NT2/D1 (cell line): Measurements from ENCODE around the gene ARFGAP2.
A peak's percentile ranks its signal among the peaks of the same experiment; 100 is the strongest.
"Not testable (repeated sequence)": the region's sequence is repeated elsewhere in the genome, so short reads cannot be mapped to it uniquely, and the experiment has no call there.

Source experiments
- DNase-seq: peaks from one replicate; pipeline ENCODE4 v3.0.0-alpha.2; 2011; ENCODE audit warnings: low read depth, low spot score
- H3K27me3 ChIP-seq: 2 replicates; pipeline ENCODE4 v1.6.0; 2011; ENCODE audit warnings: mild to moderate bottlenecking; ENCODE audit not compliant: insufficient read length, insufficient read depth
- H3K36me3 ChIP-seq: 2 replicates; pipeline ENCODE4 v1.6.1; 2011; ENCODE audit warnings: mild to moderate bottlenecking, low read length, mixed read lengths; ENCODE audit not compliant: insufficient read depth, insufficient read length
- H3K4me1 ChIP-seq: 2 replicates; pipeline ENCODE4 v1.5.1; 2011; ENCODE audit not compliant: insufficient read depth, insufficient read length
- H3K4me3 ChIP-seq: 2 replicates; pipeline ENCODE4 v1.5.1; 2011; ENCODE audit warnings: low read depth; ENCODE audit not compliant: insufficient read length
- H3K9ac ChIP-seq: 2 replicates; pipeline ENCODE4 v1.6.0; 2011; ENCODE audit warnings: low read depth; ENCODE audit not compliant: insufficient read length
- H3K9me3 ChIP-seq: 2 replicates; pipeline ENCODE4 v1.5.1; 2011; ENCODE audit warnings: mild to moderate bottlenecking, low read length; ENCODE audit not compliant: insufficient read depth
- SUZ12 ChIP-seq: IDR thresholded peaks from 2 replicates; pipeline ENCODE4 v1.6.1; 2011; ENCODE audit not compliant: insufficient read length, insufficient read depth; ENCODE audit errors: extremely low read depth
- YY1 ChIP-seq: IDR thresholded peaks from 2 replicates; pipeline ENCODE4 v1.6.1; 2011; ENCODE audit not compliant: insufficient read length, insufficient read depth
- ZNF274 ChIP-seq: IDR thresholded peaks from 2 replicates; pipeline ENCODE4 v1.6.1; 2011; ENCODE audit warnings: mild to moderate bottlenecking, low read depth, low read length

Gene ARFGAP2

DNA sequence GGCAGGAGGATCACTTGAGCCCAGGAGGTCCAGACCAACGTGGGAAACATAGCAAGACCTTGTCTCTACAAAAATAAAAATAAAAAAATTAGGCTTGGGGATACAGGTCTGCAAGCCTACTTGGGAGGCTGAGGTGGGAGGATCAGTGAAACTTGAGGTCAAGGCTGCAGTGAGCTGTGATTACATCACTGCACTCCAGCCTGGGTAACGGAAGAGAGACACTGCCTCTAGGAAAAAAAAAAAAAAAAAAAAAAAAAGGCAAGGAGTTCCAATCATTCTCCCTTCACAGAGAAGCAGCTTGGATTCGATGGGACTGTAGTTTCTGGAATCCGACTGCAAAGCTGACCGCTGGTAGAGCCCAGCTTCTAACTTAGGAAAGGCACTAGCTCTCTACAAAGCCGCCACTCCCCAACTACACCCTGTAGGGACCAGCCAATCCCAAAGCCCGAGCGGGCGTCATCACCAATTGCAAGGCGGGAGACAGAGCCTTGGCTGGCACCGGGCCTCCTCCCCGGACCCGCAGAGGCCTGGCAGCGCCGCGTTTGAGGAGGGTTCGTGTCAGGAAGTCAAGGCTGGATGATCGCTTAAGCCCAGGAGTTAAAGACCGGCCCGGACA, 37.4 kb upstream of the ARFGAP2 start:
- peak overlapping the region; percentile 60 for H3K4me3 ChIP-seq
- peaks cover 20% of the 10 kb centered on the region for H3K36me3 ChIP-seq
- no peak for DNase-seq
- H3K9ac ChIP-seq: peak overlapping the region; percentile 58
- TF ChIP-seq SUZ12 (no peak), ZNF274 (no peak), YY1 (no peak)
- peaks cover 6% of the 10 kb centered on the region for H3K4me1 ChIP-seq
- no peaks in the 10 kb centered on the region for H3K27me3 ChIP-seq
- no peaks in the 10 kb centered on the region; the same call in 1 of the 2 replicates for H3K9me3 ChIP-seq

GRCh38 chr11:47212938-47213337, 36.3 kb upstream of the ARFGAP2 start:
- Histone ChIP-seq H3K4me1 (peaks cover 6% of the 10 kb centered on the region), H3K36me3 (peaks cover 8% of the 10 kb centered on the region), H3K27me3 (no peaks in the 10 kb centered on the region), H3K9me3 (no peaks in the 10 kb centered on the region; the same call in 1 of the 2 replicates), H3K4me3 (no peak overlapping the region), H3K9ac (no peak overlapping the region)
- no peak for TF ChIP-seq SUZ12
- TF ChIP-seq ZNF274: no peak
- TF ChIP-seq YY1: no peak
- no peak for DNase-seq

DNA sequence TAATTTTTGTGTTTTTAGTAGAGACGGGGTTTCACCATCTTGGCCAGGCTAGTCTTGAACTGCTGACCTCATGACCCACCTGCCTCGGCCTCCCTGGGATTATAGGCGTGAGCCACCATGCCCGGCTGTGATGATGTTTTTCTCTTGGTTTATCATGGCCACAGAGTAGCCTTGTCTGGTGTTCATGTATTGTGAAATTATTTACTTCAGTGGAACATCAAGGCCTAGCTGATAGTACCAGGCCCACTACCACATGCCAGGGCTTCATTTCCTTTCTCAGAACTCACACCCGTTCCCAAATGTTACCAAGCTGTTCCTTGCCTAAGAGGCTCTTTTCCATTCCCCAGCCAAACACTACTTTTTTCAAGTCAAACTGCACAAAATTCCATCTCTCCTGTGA, 31.9 kb upstream of the ARFGAP2 start:
- Histone ChIP-seq H3K4me3 (no peak overlapping the region), H3K36me3 (no peaks in the 10 kb centered on the region), H3K27me3 (no peaks in the 10 kb centered on the region), H3K9ac (no peak overlapping the region), H3K9me3 (no peaks in the 10 kb centered on the region; the same call in 1 of the 2 replicates), H3K4me1 (peaks cover 10% of the 10 kb centered on the region)
- no peak for TF ChIP-seq YY1
- TF ChIP-seq SUZ12: no peak
- no peak for TF ChIP-seq ZNF274
- no peak for DNase-seq

GRCh38 chr11:47208008-47208552, 31.4 kb upstream of the ARFGAP2 start:
- H3K9ac ChIP-seq, H3K27me3 ChIP-seq, H3K36me3 ChIP-seq, H3K9me3 ChIP-seq, H3K4me3 ChIP-seq, DNase-seq: not testable (repeated sequence)
- H3K4me1 ChIP-seq: peaks cover 10% of the 10 kb centered on the region

DNA sequence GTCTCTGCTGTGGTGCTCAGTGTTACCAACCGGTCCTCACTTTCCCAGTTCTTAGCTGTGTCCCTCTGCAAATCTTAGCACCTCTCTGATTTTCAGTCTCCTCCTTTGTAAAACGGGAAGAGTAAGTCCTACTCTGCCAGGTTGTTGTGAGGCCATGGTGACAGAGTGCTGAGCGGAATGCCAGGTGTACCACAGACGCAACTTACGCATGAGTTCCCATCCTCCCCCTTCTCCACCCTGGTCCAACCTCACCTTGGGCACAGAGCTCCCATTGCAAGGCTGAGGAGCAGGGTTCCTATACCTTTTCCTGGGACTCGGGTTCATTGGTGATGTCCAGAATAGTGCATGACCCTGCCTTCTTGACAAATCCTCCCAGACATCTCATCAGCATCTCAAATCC, 30.8 kb upstream of the ARFGAP2 start:
- DNase-seq: no peak
- no peak overlapping the region for H3K4me3 ChIP-seq
- H3K4me1 ChIP-seq: peaks cover 6% of the 10 kb centered on the region
- TF ChIP-seq SUZ12 (no peak), YY1 (no peak)
- no peaks in the 10 kb centered on the region for H3K27me3 ChIP-seq
- no peaks in the 10 kb centered on the region; the same call in 1 of the 2 replicates for H3K9me3 ChIP-seq
- no peak overlapping the region for H3K9ac ChIP-seq
- H3K36me3 ChIP-seq: no peaks in the 10 kb centered on the region

DNA sequence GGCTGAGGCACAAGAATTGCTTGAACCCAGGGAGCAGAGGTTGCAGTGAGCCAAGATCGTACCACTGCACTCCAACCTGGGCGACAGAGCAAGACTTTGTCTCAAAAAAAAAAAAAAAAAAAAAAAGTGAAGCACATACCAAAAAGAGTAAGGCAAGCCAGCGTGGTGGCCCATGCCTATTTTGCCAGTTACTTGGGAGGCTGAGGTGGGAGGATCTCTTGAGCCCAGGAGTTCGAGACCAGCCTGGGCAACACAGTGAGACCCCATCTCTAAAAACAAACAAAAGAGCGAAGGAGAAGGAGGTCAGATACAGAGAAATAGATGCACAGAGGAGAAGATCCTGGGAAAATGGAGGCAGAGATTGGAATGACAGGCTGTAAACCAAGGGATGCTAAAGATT, 29.9 kb upstream of the ARFGAP2 start:
- not testable (repeated sequence) for H3K9me3 ChIP-seq, H3K27me3 ChIP-seq, DNase-seq, H3K9ac ChIP-seq, H3K4me1 ChIP-seq, H3K4me3 ChIP-seq, H3K36me3 ChIP-seq

DNA sequence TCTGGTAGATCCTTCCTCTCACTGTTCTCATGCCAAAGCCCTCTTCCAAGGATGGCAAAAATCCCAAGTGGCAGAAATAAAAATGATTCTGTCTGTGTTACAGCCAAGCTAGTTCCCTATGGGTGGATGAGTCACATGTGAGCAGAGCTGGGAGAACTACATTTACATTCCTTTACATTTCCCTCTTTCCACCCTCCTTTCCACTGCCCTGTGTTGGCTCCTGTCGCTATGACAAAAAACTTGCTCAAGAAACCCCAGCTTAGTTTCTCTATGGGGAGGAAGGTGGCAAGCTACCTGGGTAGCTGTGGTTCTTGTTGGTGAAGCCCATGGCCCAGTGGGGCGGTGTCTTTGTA, 27.9 kb upstream of the ARFGAP2 start:
- Histone ChIP-seq H3K36me3 (no peaks in the 10 kb centered on the region), H3K9ac (no peak overlapping the region), H3K4me1 (peaks cover 10% of the 10 kb centered on the region), H3K9me3 (no peaks in the 10 kb centered on the region), H3K27me3 (no peaks in the 10 kb centered on the region), H3K4me3 (no peak overlapping the region)
- no peak for DNase-seq
- TF ChIP-seq ZNF274 (no peak), SUZ12 (no peak), YY1 (no peak)

DNA sequence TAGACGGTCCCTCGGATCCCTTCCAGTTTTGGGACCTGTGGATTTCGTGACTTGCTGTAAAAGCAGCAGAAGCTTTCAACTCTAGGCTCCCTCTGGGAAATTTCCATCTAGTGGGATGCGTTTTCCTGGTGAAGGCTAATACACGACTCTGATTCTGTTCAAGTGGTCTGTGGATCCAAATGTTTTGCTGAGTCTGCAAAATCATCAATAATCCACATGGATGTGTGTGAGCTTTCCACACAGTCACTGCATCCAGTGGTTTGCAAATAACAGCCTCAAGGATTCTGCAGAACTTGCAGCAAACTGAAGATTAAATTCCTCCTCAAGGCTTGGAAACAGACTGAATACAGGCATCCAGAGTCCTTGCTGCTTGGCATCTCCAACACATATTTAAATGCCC, 25.9 kb upstream of the ARFGAP2 start:
- H3K4me3 ChIP-seq: no peak overlapping the region
- no peak overlapping the region for H3K9ac ChIP-seq
- no peaks in the 10 kb centered on the region for H3K36me3 ChIP-seq
- H3K27me3 ChIP-seq: no peaks in the 10 kb centered on the region
- H3K9me3 ChIP-seq: no peaks in the 10 kb centered on the region
- TF ChIP-seq YY1 (no peak), ZNF274 (no peak), SUZ12 (no peak)
- DNase-seq: no peak
- peaks cover 10% of the 10 kb centered on the region for H3K4me1 ChIP-seq
